H1 (cell line): Measurements from ENCODE around the gene TEF. TPM values are rescaled to one million over a fixed set of nuclear protein-coding genes. Genes with fewer than 3 reads are reported as not detected.

Experiments
- CTCF ChIA-PET: fragments of 300-600 bp; sonication (Branson Sonifier 250); formaldehyde crosslinking; loops from one replicate; lab custom pipeline; 2021; ENCODE audit not compliant: partially characterized antibody; lab: Charles Lee
- POLR2A ChIA-PET: fragments of 300-600 bp; sonication (Branson Sonifier 250); formaldehyde crosslinking; loops from one replicate; lab custom pipeline; 2021; ENCODE audit warnings: inconsistent platforms; ENCODE audit not compliant: partially characterized antibody; lab: Charles Lee
- DNase-seq, 2 experiments: peaks; one replicate each; pipeline versions ENCODE4 v3.0.0 to v3.0.0-alpha.2; 2010 to 2022; ENCODE audit warnings: low spot score in 2 of 2, low read depth in 1 of 2, mixed read lengths in 1 of 2
- FAIRE-seq: peaks from 2 replicates; lab custom pipeline; 2011; peaks lifted over from hg19 to GRCh38; lab: Jason Lieb, UNC
- H2AFZ ChIP-seq: 2 replicates; pipeline ENCODE4 v1.8.1; 2012; ENCODE audit warnings: low read length, inconsistent platforms
- H2AK5ac ChIP-seq: 2 replicates; pipeline ENCODE4 v1.6.1; 2013; ENCODE audit warnings: low read depth, low read length
- H2BK120ac ChIP-seq: replicated peaks from 2 replicates; pipeline ENCODE3; 2013; ENCODE audit warnings: low read depth, low read length, inconsistent platforms
- H2BK12ac ChIP-seq: 2 replicates; pipeline ENCODE4 v1.6.1; 2013; ENCODE audit warnings: low read depth, low read length
- H2BK15ac ChIP-seq: 2 replicates; pipeline ENCODE4 v1.6.1; 2013; ENCODE audit warnings: low read length
- H2BK20ac ChIP-seq: 2 replicates; pipeline ENCODE4 v1.6.1; 2013; ENCODE audit warnings: low read length
- H2BK5ac ChIP-seq: 2 replicates; pipeline ENCODE4 v1.6.1; 2013; ENCODE audit warnings: low read depth, low read length
- H3K14ac ChIP-seq: 2 replicates; pipeline ENCODE4 v1.6.1; 2013; ENCODE audit warnings: inconsistent platforms; ENCODE audit not compliant: insufficient read length
- H3K18ac ChIP-seq: 2 replicates; pipeline ENCODE4 v1.6.1; 2013; ENCODE audit warnings: low read length; ENCODE audit errors: extremely low read depth
- H3K23ac ChIP-seq: 2 replicates; pipeline ENCODE4 v1.6.1; 2013; ENCODE audit warnings: inconsistent platforms; ENCODE audit not compliant: insufficient read length
- H3K23me2 ChIP-seq: 2 replicates; pipeline ENCODE4 v1.6.1; 2013; ENCODE audit warnings: low read depth, low read length
- H3K27ac ChIP-seq: 2 replicates; pipeline ENCODE4 v1.6.1; 2011; ENCODE audit warnings: low read depth, low read length, inconsistent platforms
- H3K27me3 ChIP-seq, 4 experiments: replicated peaks in 1 of 4; 1 replicate in 1 of 4; 2 replicates in 3 of 4; pipeline versions ENCODE4 v1.6.1 to v1.8.1; 2011 to 2013; ENCODE audit warnings: low read length in 3 of 4, mild to moderate bottlenecking in 3 of 4, inconsistent platforms in 2 of 4, mixed read lengths in 2 of 4, moderate library complexity in 1 of 4; ENCODE audit not compliant: control insufficient read depth in 3 of 4, insufficient read depth in 3 of 4; ENCODE audit errors: extremely low read depth in 1 of 4
- H3K36me3 ChIP-seq, 4 experiments: 2 replicates each; pipeline versions ENCODE4 v1.6.1 to v1.8.1; 2011 to 2013; ENCODE audit warnings: mild to moderate bottlenecking in 4 of 4, low read length in 3 of 4, moderate library complexity in 2 of 4, control low read depth in 1 of 4, inconsistent platforms in 1 of 4; ENCODE audit not compliant: insufficient read depth in 4 of 4, control insufficient read depth in 2 of 4
- H3K4ac ChIP-seq: replicated peaks from 2 replicates; pipeline ENCODE3; 2013; ENCODE audit warnings: low read length, low read depth, mixed read lengths, inconsistent platforms; ENCODE audit not compliant: insufficient read length
- H3K4me1 ChIP-seq, 4 experiments: replicated peaks in 1 of 4; 1 replicate in 1 of 4; 2 replicates in 3 of 4; pipeline versions ENCODE4 v1.6.1 to v1.8.1; 2011 to 2013; ENCODE audit warnings: low read length in 3 of 4, inconsistent platforms in 2 of 4, mixed read lengths in 1 of 4; ENCODE audit not compliant: insufficient read depth in 4 of 4, control insufficient read depth in 3 of 4
- H3K4me2 ChIP-seq, 2 experiments: 2 replicates each; pipeline versions ENCODE4 v1.6.1 to v1.8.1; 2011 to 2013; ENCODE audit warnings: low read depth in 2 of 2, low read length in 2 of 2, control low read depth in 1 of 2, inconsistent platforms in 1 of 2, mild to moderate bottlenecking in 1 of 2; ENCODE audit not compliant: insufficient read depth in 1 of 2
- H3K4me3 ChIP-seq, 4 experiments: fragments of 200-600, 300-600 bp in 1 of 4; sonication (generic), shearing (Covaris generic), sonication (Bioruptor Twin) in 1 of 4; 2 replicates each; pipeline versions ENCODE4 v1.5.1 to v1.8.1; 2011 to 2016; ENCODE audit warnings: low read length in 4 of 4, low read depth in 3 of 4, control low read depth in 2 of 4, inconsistent platforms in 2 of 4, mild to moderate bottlenecking in 2 of 4, mixed read lengths in 1 of 4, moderate library complexity in 1 of 4; ENCODE audit not compliant: insufficient read depth in 2 of 4; ENCODE audit errors: extremely low read depth in 1 of 4
- H3K56ac ChIP-seq: replicated peaks from 2 replicates; pipeline ENCODE3; 2013; ENCODE audit warnings: low read depth, mild to moderate bottlenecking, mixed read lengths, low read length, inconsistent platforms; ENCODE audit not compliant: insufficient read length
- H3K79me1 ChIP-seq: 2 replicates; pipeline ENCODE4 v1.6.1; 2013; ENCODE audit warnings: low read depth, low read length, control low read depth
- H3K79me2 ChIP-seq, 2 experiments: 2 replicates each; pipeline versions ENCODE4 v1.6.1 to v1.8.1; 2012 to 2013; ENCODE audit warnings: low read length in 2 of 2, mild to moderate bottlenecking in 2 of 2, inconsistent platforms in 1 of 2; ENCODE audit not compliant: insufficient read depth in 2 of 2, control insufficient read depth in 1 of 2
- H3K9ac ChIP-seq, 4 experiments: replicated peaks in 1 of 4; 1 replicate in 1 of 4; 2 replicates in 3 of 4; pipeline versions ENCODE4 v1.6.1 to v1.8.1; 2011 to 2013; ENCODE audit warnings: low read depth in 3 of 4, low read length in 3 of 4, control low read depth in 2 of 4, mild to moderate bottlenecking in 2 of 4, moderate library complexity in 2 of 4, inconsistent platforms in 1 of 4; ENCODE audit errors: extremely low read depth in 1 of 4
- H3K9me3 ChIP-seq, 2 experiments: 2 replicates each; pipeline versions ENCODE4 v1.6.1 to v1.8.1; 2012 to 2013; ENCODE audit warnings: mild to moderate bottlenecking in 2 of 2, moderate library complexity in 2 of 2, control low read depth in 1 of 2, inconsistent platforms in 1 of 2, low read depth in 1 of 2, low read length in 1 of 2, mixed read lengths in 1 of 2; ENCODE audit not compliant: insufficient read depth in 2 of 2
- H4K20me1 ChIP-seq, 2 experiments: replicated peaks in 1 of 2; 2 replicates each; pipeline versions ENCODE3 to v1.8.1; 2011 to 2013; ENCODE audit warnings: inconsistent platforms in 2 of 2, low read length in 2 of 2, mild to moderate bottlenecking in 1 of 2; ENCODE audit not compliant: insufficient read depth in 2 of 2, control insufficient read depth in 1 of 2
- H4K5ac ChIP-seq: 2 replicates; pipeline ENCODE4 v1.6.1; 2013; ENCODE audit warnings: low read length, low read depth, mixed read lengths, inconsistent platforms; ENCODE audit not compliant: insufficient read length
- H4K8ac ChIP-seq: 2 replicates; pipeline ENCODE4 v1.8.0; 2013; ENCODE audit warnings: mild to moderate bottlenecking, moderate library complexity, low read length, inconsistent platforms; ENCODE audit not compliant: insufficient read depth; ENCODE audit errors: extremely low read depth
- H4K91ac ChIP-seq: replicated peaks from 2 replicates; pipeline ENCODE3; 2013; ENCODE audit warnings: low read length, mixed read lengths, inconsistent platforms; ENCODE audit not compliant: insufficient read length
- BCL11A ChIP-seq, 2 experiments: IDR thresholded peaks; one replicate each; pipeline ENCODE4 v1.6.1; 2011; ENCODE audit warnings: low read depth in 2 of 2, low read length in 2 of 2, mild to moderate bottlenecking in 2 of 2
- CHD1 ChIP-seq: IDR thresholded peaks from 2 replicates; pipeline ENCODE4 v1.6.1; 2012; ENCODE audit warnings: low read depth, low read length, improper control_type of control experiment
- CTCF ChIP-seq, 3 experiments: IDR thresholded peaks; 1 replicate in 2 of 3; 2 replicates in 1 of 3; pipeline versions ENCODE4 v1.5.1 to v1.6.1; 2011; ENCODE audit warnings: low read length in 3 of 3, mild to moderate bottlenecking in 3 of 3, inconsistent platforms in 2 of 3, low read depth in 1 of 3, moderate library complexity in 1 of 3; ENCODE audit not compliant: insufficient read depth in 1 of 3; ENCODE audit errors: control extremely low read depth in 1 of 3
- E2F6 ChIP-seq: IDR thresholded peaks from 2 replicates; pipeline ENCODE4 v1.6.1; 2012; ENCODE audit warnings: inconsistent platforms
- JUND ChIP-seq: IDR thresholded peaks from 2 replicates; pipeline ENCODE4 v1.6.1; 2011; ENCODE audit warnings: mild to moderate bottlenecking, improper control_type of control experiment, low read length
- MAX ChIP-seq: IDR thresholded peaks from 2 replicates; pipeline ENCODE4 v1.6.1; 2012; ENCODE audit warnings: inconsistent platforms
- NANOG ChIP-seq: IDR thresholded peaks from 2 replicates; pipeline ENCODE4 v1.6.1; 2011; ENCODE audit warnings: low read length, low read depth, mild to moderate bottlenecking, inconsistent platforms; ENCODE audit not compliant: insufficient read depth, poor library complexity, severe bottlenecking
- PHF8 ChIP-seq: fragments of 200-600 bp; sonication (generic); conservative IDR thresholded peaks from 2 replicates; pipeline ENCODE4 v1.7.1; 2012; ENCODE audit warnings: low read depth, mild to moderate bottlenecking, inconsistent platforms, low read length, moderate library complexity
- RBBP5 ChIP-seq: IDR thresholded peaks from 2 replicates; pipeline ENCODE4 v1.7.1; 2012; ENCODE audit warnings: low read depth, mild to moderate bottlenecking, inconsistent platforms, low read length, moderate library complexity, borderline replicate concordance
- TAF1 ChIP-seq: IDR thresholded peaks from 2 replicates; pipeline ENCODE4 v1.6.1; 2011; ENCODE audit warnings: mild to moderate bottlenecking, low read depth, low read length
- WGBS, 2 experiments: shearing (Covaris generic) in 1 of 2; methylation state at CpG; one replicate each; pipeline versions ENCODE4 v1.1.6 to v1.1.7; 2013 to 2015; ENCODE audit warnings: low lambda C conversion rate in 2 of 2, mixed read lengths in 2 of 2, inconsistent platforms in 1 of 2, low coverage in 1 of 2, missing lambda C conversion rate in 1 of 2; ENCODE audit not compliant: insufficient replicate concordance in 2 of 2, insufficient coverage in 1 of 2, insufficient read length in 1 of 2; ENCODE audit errors: extremely low coverage in 1 of 2, missing lambda C conversion rate in 1 of 2; 5-methylcytosine and 5-hydroxymethylcytosine counted together
- polyA plus RNA-seq, 7 experiments: library from polyadenylated mRNA; depleted of rRNA in 3 of 7; stranded (reverse) in 5 of 7; unstranded in 2 of 7; fragments of >200 nt in 5 of 7; fragments of 200-250 nt in 2 of 7; gene quantifications; 1 replicate in 5 of 7; 2 replicates in 1 of 7; 4 replicates in 1 of 7; pipeline versions ENCODE4 v1.2.1 to v1.2.3, GENCODE V29; 2011 to 2013; ENCODE audit warnings: missing spikeins in 2 of 7, mixed read lengths in 2 of 7
- total RNA-seq: library from RNA; stranded (reverse); fragmentation: NEBNext Ultra II Directional; extraction: Animal tissue kit (Norgen Biotek cat#: 25700); gene quantifications from 2 replicates; pipeline ENCODE4 v1.2.1, GENCODE V29; 2021

Gene TEF
- total and polyA plus RNA-seq, 2 of the 8 experiments (the other 6 are each of a cell fraction or from before 2014, with no cell fraction given), result 7.4 to 9.0 TPM

- peaks cover 2 to 62% of the 10 kb centered on the region in 2 experiments for H3K79me2 ChIP-seq
- H3K18ac ChIP-seq, result no peak overlapping the region
- H2AFZ ChIP-seq, result no peak overlapping the region
- POLR2A ChIA-PET, result interaction anchor here (0.8 to 4.3 kb wide), 12 partner anchors 9 to 87 kb away, joined by 3 to 63 read pairs (median 4); partner anchors contain the start of genes ACO2, PHF5A and TOB2
- no peak overlapping the region for H4K91ac ChIP-seq
- no peak for DNase-seq
- no peak overlapping the region for H3K9ac ChIP-seq
- no peak overlapping the region for H2BK20ac ChIP-seq
- H3K79me1 ChIP-seq, result peaks cover 12% of the 10 kb centered on the region
- no peak overlapping the region for H4K5ac ChIP-seq
- CTCF ChIA-PET, result interaction anchor here (0.8 to 2.7 kb wide), 10 partner anchors 8 to 98 kb away, joined by 3 to 9 read pairs (median 4); partner anchors contain the start of genes ACO2 and PHF5A
- H3K27me3 ChIP-seq, result no peaks in the 10 kb centered on the region
- no peak overlapping the region for H2BK5ac ChIP-seq
- H3K4me1 ChIP-seq, result no peaks in the 10 kb centered on the region
- no peak overlapping the region for H3K23ac ChIP-seq
- no peak overlapping the region for H2BK120ac ChIP-seq
- no peak overlapping the region for H4K8ac ChIP-seq
- H3K9me3 ChIP-seq, result no peaks in the 10 kb centered on the region
- H3K4me2 ChIP-seq, result no peak overlapping the region
- 94% methylated on average over 7 of the region's 7 CpGs; no CpG with 5 or more reads in 1 of the 2 experiments for WGBS, 2 experiments
- no peak overlapping the region for H3K56ac ChIP-seq
- FAIRE-seq, result no peak
- peaks cover 24 to 37% of the 10 kb centered on the region in 2 experiments for H4K20me1 ChIP-seq
- no peak overlapping the region for H2BK15ac ChIP-seq
- no peak overlapping the region for H3K4me3 ChIP-seq
- H3K14ac ChIP-seq, result no peak overlapping the region
- H3K36me3 ChIP-seq, result peaks cover 17 to 57% (median 31%) of the 10 kb centered on the region in 4 experiments
- H2BK12ac ChIP-seq, result no peak overlapping the region
- no peak overlapping the region for H3K4ac ChIP-seq
- no peak overlapping the region for H3K27ac ChIP-seq
- H2AK5ac ChIP-seq, result no peak overlapping the region
- no peaks in the 10 kb centered on the region for H3K23me2 ChIP-seq
- TF ChIP-seq PHF8 (no peak), RBBP5 (no peak), JUND (no peak), TAF1 (no peak), CHD1 (no peak), MAX (no peak), BCL11A (IDR thresholded peaks at IDR 0.05; ENCODE audit: low read depth in 2 of 2, low read length in 2 of 2) (no peak), NANOG (no peak), CTCF (IDR thresholded peaks at IDR 0.05; ENCODE audit: control extremely low read depth in 1 of 3, insufficient read depth in 1 of 3, low read depth in 1 of 3, low read length in 3 of 3) (no peak), E2F6 (no peak)
These were observed 55.5 kb downstream of the TEF start for GRCh38 chr22:41437198-41437597.
